Measurements from ENCODE around the gene FAM47E. TPM values are rescaled to one million over a fixed set of nuclear protein-coding genes. Genes with fewer than 3 reads are reported as not detected.

FAM47E gene
- total and polyA plus RNA-seq, 5 donors from 2014 or later = 0.57 to 1.0 TPM; not detected in 3

Other genes with a start within 250 kb of the FAM47E start
- not detected for gene CXCL9, start 244.2 kb upstream of the FAM47E start, total RNA-seq
- not detected for gene CXCL9, start 244.2 kb upstream of the FAM47E start, polyA plus RNA-seq
- not detected for gene CXCL10, start 228.2 kb upstream of the FAM47E start, total RNA-seq
- not detected for gene CXCL10, start 228.2 kb upstream of the FAM47E start, polyA plus RNA-seq
- gene CXCL11, start 215.7 kb upstream of the FAM47E start, total RNA-seq = not detected
- not detected for gene CXCL11, start 215.7 kb upstream of the FAM47E start, polyA plus RNA-seq
- gene ART3, start 177.0 kb upstream of the FAM47E start, total RNA-seq = not detected
- gene ART3, start 177.0 kb upstream of the FAM47E start, polyA plus RNA-seq = not detected
- 74.8 TPM for gene NUP54, start 103.3 kb upstream of the FAM47E start, total RNA-seq
- gene NUP54, start 103.3 kb upstream of the FAM47E start, polyA plus RNA-seq = 10 to 100 TPM; 35.4 to 48.3 (median 39.5) TPM
- gene SCARB2, start 37.9 kb upstream of the FAM47E start, total RNA-seq = 21.2 TPM
- gene SCARB2, start 37.9 kb upstream of the FAM47E start, polyA plus RNA-seq = 10 to 100 TPM in 2 of 4 donors, 1 to 10 TPM in 2; 8.0 to 14.3 (median 9.3) TPM
- 0.47 TPM for gene STBD1, start 55.0 kb downstream of the FAM47E start, total RNA-seq
- gene STBD1, start 55.0 kb downstream of the FAM47E start, polyA plus RNA-seq = 1 to 10 TPM in 1 of 4 donors, under 1 TPM in 3; 0.17 to 1.5 (median 0.37) TPM
- gene CCDC158, start 169.4 kb downstream of the FAM47E start, total RNA-seq = not detected
- not detected for gene CCDC158, start 169.4 kb downstream of the FAM47E start, polyA plus RNA-seq
- not detected for gene SHROOM3, start 183.5 kb downstream of the FAM47E start, total RNA-seq
- not detected for gene SHROOM3, start 183.5 kb downstream of the FAM47E start, polyA plus RNA-seq